ENCODE results near the gene NCR2.

GRCh38 chr6:41286544-41287346 is 48.7 kb upstream of the NCR2 start, which contains the start of gene TREM1:
- TF ChIP-seq EZH2 (IDR thresholded peaks at IDR 0.05): no peak
- TF ChIP-seq POLR2AphosphoS5 (IDR thresholded peaks at IDR 0.05; ENCODE audit: borderline replicate concordance, low read depth, low read length): no peak

All from SK-N-MC (cell line).